ENCODE data around the gene ALK.

The ALK gene

GRCh38 chr2:29706171-29706720, 215.1 kb downstream of the ALK start:
- DNase-seq: no peak

DNA sequence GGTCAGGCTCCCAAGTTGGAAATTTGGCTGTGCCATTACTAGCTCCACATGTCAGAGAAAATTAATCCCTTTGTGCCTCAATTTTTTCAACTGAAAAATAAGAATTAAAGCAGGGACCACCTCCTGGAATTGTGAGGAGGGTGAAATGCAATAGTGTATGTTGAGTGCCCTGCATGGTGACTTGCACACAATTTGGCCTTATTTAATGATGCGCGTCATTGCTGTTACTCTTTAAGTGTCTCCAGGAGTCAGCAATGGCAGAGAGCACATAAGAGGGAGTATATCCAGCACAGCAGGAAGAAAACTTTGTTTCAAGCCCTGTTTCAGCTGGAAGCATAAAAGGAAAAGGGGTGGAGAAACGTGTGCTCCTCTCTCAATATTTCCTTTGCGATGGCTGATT, 215.8 kb downstream of the ALK start:
- no peak for DNase-seq

GRCh38 chr2:29703336-29703735, 218.1 kb downstream of the ALK start:
- DNase-seq: no peak

DNA sequence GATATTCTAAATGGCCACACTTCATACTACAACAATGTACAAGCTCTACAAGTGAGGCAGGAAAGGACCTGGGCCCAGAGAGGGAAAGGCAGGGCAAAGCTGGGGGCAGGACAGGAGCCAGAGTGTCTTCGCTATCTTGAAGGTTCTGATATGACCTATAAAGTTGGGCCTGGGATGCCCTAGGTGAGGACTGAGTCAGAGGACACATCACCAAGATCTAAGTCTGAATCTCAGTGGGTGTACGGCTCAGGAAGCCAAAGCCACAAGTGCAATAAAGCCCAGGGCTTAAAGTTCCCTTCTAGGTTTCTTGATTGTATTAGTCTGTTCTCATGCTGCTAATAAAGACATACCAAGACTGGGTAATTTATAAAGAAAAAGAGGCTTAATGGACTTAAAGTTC, 219.1 kb downstream of the ALK start:
- no peak for DNase-seq

GRCh38 chr2:29700560-29700959, 220.8 kb downstream of the ALK start:
- DNase-seq: no peak

DNA sequence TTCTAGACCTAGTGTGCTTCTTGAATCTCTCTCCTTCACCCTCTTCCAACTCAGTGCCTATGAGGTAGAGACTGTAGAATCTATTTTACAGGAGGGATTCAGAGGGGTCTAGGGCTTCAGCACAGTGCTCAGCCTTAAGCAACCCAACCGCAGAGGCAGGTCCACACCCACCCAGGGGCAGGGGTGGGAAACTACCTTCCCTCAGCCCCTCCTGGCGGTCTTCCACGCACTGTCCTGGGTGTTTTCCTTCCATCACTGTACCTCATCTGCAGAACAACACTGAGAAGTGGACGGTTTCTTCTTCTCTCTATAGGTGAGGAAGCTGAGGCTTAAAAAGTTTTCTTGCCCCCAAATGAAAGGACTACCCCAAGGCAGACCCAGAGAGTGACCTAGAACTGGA, 222.3 kb downstream of the ALK start:
- DNase-seq: no peak

DNA sequence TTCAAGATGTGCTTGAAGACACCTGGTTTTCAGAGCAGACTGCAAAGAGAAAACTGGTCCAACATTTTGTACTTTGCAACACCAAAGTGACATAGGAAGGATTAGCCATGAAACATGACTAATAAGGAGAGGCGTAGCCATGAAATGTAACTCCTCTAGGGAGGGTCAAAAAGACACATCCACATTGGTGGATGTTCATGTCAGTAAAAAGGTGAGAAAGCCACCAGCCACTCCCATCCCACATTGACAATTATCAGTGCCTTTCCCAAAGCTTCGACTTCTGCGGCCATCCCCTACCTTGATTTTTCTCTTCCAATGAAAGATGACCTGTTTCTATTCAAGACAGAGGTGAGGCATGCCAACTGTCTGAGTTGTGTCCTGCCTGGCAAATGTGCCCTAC, 223.2 kb downstream of the ALK start:
- DNase-seq: no peak

DNA sequence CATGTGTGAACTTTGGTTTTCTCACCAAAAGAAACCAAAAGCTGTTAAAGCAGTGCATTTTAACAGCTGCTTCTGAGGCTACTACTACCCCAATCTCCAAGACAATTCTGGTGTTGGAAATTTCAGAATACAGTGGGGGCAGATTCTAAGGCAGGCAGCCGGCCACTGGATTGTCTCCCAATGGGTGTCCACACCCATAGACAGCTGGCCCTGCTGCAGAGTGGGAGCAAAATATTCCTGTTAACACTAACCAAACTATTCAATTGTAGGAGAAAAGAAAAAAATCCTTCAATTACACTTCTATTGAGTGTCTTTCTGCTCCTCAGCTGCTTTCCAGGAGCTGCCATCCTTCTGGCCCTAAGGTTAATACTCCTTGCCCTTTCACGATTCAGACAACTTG, 223.7 kb downstream of the ALK start:
- no peak for DNase-seq

- no peak for DNase-seq
Observed at GRCh38 chr2:29697181-29697580, 224.2 kb downstream of the ALK start.

- no peak for DNase-seq
Observed at GRCh38 chr2:29694741-29695140, 226.6 kb downstream of the ALK start.

DNA sequence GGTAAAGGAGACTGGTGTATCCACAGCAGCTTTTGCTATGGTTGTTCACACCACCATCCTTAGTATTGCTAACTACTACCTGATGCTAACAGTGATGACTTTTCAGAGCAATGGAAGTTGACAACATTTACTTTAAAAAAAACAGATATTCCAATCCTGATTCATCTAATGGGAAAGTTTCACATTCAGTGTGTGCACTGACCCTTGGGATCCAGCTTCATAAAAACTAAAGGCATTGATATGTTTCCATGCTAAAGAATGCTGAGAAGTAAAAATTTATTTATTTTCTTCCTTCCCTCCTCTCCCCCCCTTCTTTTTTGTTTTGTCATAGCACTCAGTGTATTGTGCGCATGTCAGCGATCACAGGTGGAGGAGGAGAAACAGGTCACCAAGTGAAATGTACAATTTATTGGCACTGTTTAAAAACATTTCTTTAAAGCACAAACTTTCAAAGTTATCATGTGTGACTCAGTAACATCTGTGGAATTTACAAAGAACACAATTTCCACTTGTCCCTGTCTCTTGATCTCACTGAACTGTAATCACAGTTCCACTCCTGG, 229.9 kb downstream of the ALK start:
- no peak for DNase-seq

DNA sequence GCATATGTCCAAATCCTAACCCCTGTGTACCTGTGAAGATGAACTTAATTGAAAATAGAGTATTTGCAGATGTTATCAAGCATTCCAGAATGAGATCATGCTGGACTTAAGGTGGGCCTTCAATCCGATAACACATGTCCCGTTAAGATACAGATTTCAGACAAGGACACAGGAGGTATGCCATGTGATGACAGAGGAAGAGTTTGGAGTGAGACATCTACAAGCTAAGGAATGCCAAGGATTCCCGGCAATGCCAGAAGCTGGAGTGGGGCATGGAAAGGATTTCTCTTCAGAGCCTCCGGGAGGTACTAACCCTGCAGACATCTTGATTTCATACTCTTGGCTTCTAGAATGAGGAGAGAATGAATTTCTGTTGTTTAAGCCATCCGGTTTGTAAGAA, 231.7 kb downstream of the ALK start:
- DNase-seq: no peak

DNA sequence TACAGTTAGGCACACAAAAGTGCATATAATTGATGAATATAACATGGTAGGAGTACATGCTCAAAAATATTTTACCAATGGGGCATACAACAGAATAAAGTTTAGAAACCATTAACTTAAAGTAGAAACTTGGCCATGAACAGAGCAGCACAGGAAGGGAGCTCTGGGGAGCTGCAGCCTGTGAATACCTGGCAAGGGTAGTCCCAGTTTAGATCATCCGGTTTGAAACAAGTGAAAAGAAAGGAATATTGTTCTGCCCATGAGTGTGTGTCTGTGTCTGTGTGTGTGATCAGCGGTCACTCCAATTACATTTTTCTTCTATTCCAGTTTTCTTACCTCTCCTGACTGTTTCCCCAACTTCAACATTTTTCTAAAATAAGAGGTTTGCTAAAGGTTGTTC, 233.0 kb downstream of the ALK start:
- no peak for DNase-seq

GRCh38 chr2:29687121-29687520, 234.3 kb downstream of the ALK start:
- no peak for DNase-seq

DNA sequence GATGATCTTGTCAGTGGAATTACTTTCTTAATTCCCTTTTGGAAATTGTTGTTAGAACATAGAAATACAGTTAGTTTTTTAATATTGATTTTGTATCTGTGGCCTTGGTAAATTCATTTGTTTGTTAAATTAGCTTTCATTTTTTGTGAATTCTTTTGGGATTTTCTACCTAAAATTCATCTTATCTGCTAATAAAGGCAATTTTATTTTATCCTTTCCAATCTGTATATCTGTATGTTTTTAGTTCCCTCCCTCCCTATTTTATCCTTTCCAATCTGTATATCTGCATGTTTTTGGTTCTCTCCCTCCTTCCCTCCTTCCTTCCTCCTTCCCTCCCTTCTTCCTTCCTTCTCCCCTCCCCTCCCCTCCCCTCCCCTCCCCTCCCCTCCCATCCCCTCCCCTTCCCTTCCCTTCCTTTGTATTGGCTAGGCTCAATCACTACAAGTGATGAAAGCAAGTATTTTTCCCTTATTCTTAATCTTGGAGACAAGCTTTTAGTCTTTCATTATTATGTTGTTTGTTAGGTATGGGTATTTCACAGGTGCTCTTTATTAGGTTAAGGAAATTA, 244.4 kb downstream of the ALK start:
- no peak for DNase-seq

DNA sequence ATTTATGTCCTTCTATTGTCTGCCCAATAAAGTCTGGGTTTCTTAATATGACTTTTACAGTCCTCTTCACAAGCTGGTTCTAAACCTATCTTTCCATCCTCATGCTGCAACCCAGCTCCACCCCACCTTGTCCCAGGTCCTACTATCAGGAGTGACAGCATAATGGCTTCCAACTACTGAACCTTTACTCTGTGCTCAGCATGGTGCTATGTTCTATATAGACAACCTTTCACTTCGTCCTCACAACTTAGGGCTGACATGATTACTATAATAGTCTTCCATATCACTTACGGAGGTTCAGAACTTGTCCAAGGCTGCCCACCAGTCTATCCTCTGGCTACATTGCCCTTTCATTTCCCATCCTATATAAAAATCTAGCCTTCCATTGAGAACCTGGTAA, 256.8 kb downstream of the ALK start:
- no peak for DNase-seq

DNA sequence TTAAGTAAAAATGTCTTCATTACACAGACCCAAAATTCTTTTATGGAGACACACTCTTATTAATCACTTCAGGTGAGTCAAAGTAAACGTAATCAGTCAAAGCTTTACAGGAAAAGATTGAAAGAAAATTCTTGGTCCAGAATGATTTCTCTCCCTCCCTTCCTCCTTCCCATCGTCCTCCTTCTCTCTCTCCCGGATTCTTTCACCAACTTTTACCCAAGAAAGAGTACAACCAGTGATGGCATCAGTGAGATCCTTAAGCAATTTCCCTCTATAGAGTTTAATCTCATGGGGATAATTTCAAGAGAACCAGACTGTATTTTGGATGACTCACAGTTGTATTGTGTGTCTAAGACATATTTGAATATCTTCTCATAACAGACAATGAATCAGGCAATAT, 258.1 kb downstream of the ALK start:
- no peak for DNase-seq

- DNase-seq: no peak
Observed at GRCh38 chr2:29662861-29663260, 258.5 kb downstream of the ALK start.

- DNase-seq: no peak
Observed at GRCh38 chr2:29660201-29660600, 261.2 kb downstream of the ALK start.

DNA sequence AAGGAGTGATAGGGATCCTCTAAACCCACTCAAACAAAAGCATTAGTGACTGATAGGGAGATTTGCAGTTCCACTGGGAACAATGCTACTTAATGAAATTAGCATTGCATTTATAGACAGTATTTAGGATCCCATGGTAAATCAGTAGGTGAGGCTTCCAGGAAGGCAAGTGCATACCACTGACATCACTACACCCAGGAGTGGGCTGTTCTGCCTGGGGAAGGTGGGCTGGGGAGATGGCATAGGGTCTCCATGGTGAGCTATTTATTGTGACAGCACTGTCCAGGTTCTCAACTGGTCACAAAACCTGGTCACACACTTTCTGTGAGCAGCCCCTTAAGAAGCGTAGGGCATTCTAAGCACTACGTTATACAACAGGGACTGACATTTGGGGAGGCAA, 262.2 kb downstream of the ALK start:
- no peak for DNase-seq

- DNase-seq: no peak
Observed at GRCh38 chr2:29657674-29658073, 263.7 kb downstream of the ALK start.

DNA sequence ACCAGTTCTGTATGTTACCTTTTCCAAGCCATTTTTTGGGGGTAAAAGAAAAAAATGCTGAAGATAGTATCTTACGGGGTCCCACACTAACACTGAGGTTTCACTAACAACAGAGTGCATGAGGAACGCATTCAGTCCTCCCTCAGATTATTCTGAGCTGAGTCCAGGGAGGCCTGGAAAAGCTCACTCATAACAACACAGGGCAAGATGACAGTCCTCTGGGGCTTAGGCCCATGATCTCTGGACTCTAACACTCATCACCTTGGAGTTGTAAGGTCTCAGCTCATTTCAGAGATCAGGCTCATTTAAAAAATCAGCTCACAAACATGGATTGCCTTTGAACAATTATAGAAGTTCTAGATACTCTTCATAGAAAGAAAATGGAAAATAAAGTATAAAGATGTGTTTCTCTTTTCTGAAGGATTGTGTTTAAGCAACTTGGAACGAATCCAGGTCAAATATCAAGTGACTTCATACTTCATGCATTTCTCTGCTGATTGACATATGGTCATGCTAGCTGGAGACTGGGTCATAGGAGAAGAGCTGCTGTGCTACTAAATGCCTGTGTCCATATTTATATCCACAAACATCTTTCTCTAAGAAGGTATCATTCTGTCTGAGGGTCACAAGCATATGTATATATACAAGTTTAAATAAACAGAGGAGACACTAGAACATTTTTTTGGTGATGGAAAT, 265.8 kb downstream of the ALK start:
- no peak for DNase-seq

DNA sequence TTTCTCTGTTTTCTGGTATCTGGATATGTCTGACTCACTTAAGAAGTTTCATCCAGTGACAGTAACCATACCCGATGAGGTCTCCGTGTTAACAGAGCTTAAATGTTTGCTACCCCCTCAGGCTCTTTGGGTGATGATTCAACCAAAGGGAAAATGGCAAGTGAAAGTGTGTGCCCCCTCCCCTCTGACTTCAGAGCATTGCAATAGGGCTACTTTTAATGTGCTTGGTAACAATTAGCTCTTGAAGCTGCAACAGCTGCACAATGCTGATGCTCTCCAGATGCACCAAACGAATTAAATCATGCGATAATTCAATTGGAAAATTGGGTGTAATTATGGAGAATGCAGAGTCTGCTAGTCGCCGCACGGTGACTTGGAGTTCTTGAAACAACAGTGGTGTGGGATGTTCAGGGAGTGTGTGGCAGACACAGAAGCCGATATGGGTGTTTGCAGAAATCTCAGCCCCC, 270.7 kb downstream of the ALK start:
- DNase-seq: no peak

GRCh38 chr2:29644949-29645348, 276.4 kb downstream of the ALK start:
- DNase-seq: no peak

DNA sequence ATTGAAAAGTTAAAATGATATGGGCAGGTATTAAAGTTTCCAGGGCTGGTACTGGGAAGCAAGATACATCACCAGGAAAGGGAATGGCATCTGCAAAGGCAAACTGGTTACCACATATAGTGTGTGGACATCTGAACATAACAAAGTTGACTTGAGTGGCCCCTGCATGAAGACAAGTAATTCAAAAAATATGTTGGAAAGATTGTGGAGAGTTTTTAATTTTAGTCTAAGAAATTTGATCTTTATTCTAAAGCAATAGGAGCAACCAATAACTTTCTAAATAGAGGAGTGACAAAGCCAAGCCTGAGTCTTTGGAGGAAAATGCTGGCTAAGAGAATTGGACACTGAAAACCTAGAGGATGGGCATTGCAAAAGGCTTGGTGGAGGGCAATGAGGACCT, 278.2 kb downstream of the ALK start:
- no peak for DNase-seq

All from SHP77 (cell line).